Cardiac septum (tissue), 1 donor: ENCODE measurements around the gene SLC39A11. TPM values are rescaled to one million over a fixed set of nuclear protein-coding genes. Genes with fewer than 3 reads are reported as not detected.

Experiments used
- DNase-seq: peaks from one replicate; pipeline ENCODE4 v3.0.0-alpha.2; 2020; ENCODE audit warnings: low spot score
- intact Hi-C: fragments of 100-400 bp; cut with DNase I; formaldehyde crosslinking; loops from one replicate; pipeline ENCODE4 v1.14.0; 2022
- total RNA-seq: library from RNA; stranded (reverse); fragmentation: NEBNext Ultra II Directional; extraction: Animal tissue kit (Norgen Biotek cat#: 25700); gene quantifications from one replicate; pipeline ENCODE4 v1.2.1, GENCODE V29; 2021
- donor health status: DM: no; HTN: no; CAD: no.

The SLC39A11 gene
- total RNA-seq, 1 donor from 2014 or later, result 7.2 TPM

- DNase-seq, result no peak
- intact Hi-C loops, result loop anchor here (10.0 kb wide), 2 partner anchors 166 to 264 kb away; no protein-coding TSS in a partner anchor
These were observed 104.0 kb downstream of the SLC39A11 start for GRCh38 chr17:72988451-72988850.

- intact Hi-C loops, result loop anchor here (10.0 kb wide), 2 partner anchors 168 to 262 kb away; no protein-coding TSS in a partner anchor
- DNase-seq, result no peak
These were observed 105.3 kb downstream of the SLC39A11 start for GRCh38 chr17:72987166-72987565.

GRCh38 chr17:72985882-72986720 lies 106.4 kb downstream of the SLC39A11 start:
- DNase-seq, result peak; percentile 81
- intact Hi-C loops, result loop anchor here (10.0 kb wide), 2 partner anchors 169 to 261 kb away; no protein-coding TSS in a partner anchor

- no peak for DNase-seq
- intact Hi-C loops, result loop anchor here (10.0 kb wide), 2 partner anchors 170 to 260 kb away; no protein-coding TSS in a partner anchor
These were observed 107.6 kb downstream of the SLC39A11 start for GRCh38 chr17:72984926-72985325.

- no peak for DNase-seq
- intact Hi-C loops, result loop anchor here (10.0 kb wide), 2 partner anchors 170 to 260 kb away; no protein-coding TSS in a partner anchor
These were observed 108.2 kb downstream of the SLC39A11 start for GRCh38 chr17:72984145-72984925.

GRCh38 chr17:72982680-72983079 lies 109.8 kb downstream of the SLC39A11 start:
- intact Hi-C loops, result loop anchor here (10.0 kb wide), 2 partner anchors 172 to 258 kb away; no protein-coding TSS in a partner anchor
- no peak for DNase-seq

GRCh38 chr17:72978593-72979218 lies 113.8 kb downstream of the SLC39A11 start:
- no peak for DNase-seq
- intact Hi-C loops, result no loop called here

GRCh38 chr17:72977771-72978417 lies 114.6 kb downstream of the SLC39A11 start:
- no peak for DNase-seq
- intact Hi-C loops, result no loop called here

- intact Hi-C loops, result no loop called here
- DNase-seq, result peak; percentile 78
These were observed 115.3 kb downstream of the SLC39A11 start for GRCh38 chr17:72976971-72977770.

GRCh38 chr17:72975509-72975908 lies 117.0 kb downstream of the SLC39A11 start:
- DNase-seq, result no peak
- intact Hi-C loops, result no loop called here

GRCh38 chr17:72974605-72975232 lies 117.8 kb downstream of the SLC39A11 start:
- intact Hi-C loops, result no loop called here
- DNase-seq, result no peak

- intact Hi-C loops, result no loop called here
- DNase-seq, result no peak
These were observed 120.1 kb downstream of the SLC39A11 start for GRCh38 chr17:72972263-72972951.

- intact Hi-C loops, result no loop called here
These were observed 121.1 kb downstream of the SLC39A11 start for GRCh38 chr17:72971226-72971880.

GRCh38 chr17:72970797-72971196 lies 121.7 kb downstream of the SLC39A11 start:
- intact Hi-C loops, result no loop called here
- DNase-seq, result no peak

More at GRCh38 chr17:72971226-72971880, 121.1 kb downstream of the SLC39A11 start:
- no peak for DNase-seq

- DNase-seq, result no peak
- intact Hi-C loops, result no loop called here
These were observed 122.2 kb downstream of the SLC39A11 start for GRCh38 chr17:72970246-72970645.

GRCh38 chr17:72969293-72969906 lies 123.1 kb downstream of the SLC39A11 start:
- intact Hi-C loops, result no loop called here
- no peak for DNase-seq
